NCI-H1930 (cell line): ENCODE results near the gene NNMT.
A peak's percentile ranks its signal among the peaks of the same experiment; 100 is the strongest.
"Not testable (repeated sequence)": the region's sequence is repeated elsewhere in the genome, so short reads cannot be mapped to it uniquely, and the experiment has no call there.

Experiments used
- DNase-seq, 2 experiments: peaks; one replicate each; lab custom pipeline; 2025; lab: John Stamatoyannopoulos, UW

Gene NNMT

GRCh38 chr11:114310095-114310494 is 13.9 kb downstream of the NNMT start:
- DNase-seq, result no peak

- DNase-seq, result no peak
Observed at GRCh38 chr11:114311946-114312345, 15.7 kb downstream of the NNMT start.

- DNase-seq, result no peak
Observed at GRCh38 chr11:114314096-114314495, 17.9 kb downstream of the NNMT start.

- DNase-seq, result peak in 1 of 2 experiments; percentile 19
Observed at GRCh38 chr11:114315749-114316368, 19.7 kb downstream of the NNMT start.

- DNase-seq, result no peak
Observed at GRCh38 chr11:114316980-114317786, 21.0 kb downstream of the NNMT start.

- DNase-seq, result peak; percentile 30 to 57
Observed at GRCh38 chr11:114317787-114318137, 21.6 kb downstream of the NNMT start.

- peak; percentile 86 to 89 for DNase-seq
Observed at GRCh38 chr11:114318361-114318760, 22.2 kb downstream of the NNMT start.

GRCh38 chr11:114319716-114320328 is 23.6 kb downstream of the NNMT start:
- DNase-seq, result no peak

GRCh38 chr11:114321621-114322257 is 25.5 kb downstream of the NNMT start:
- DNase-seq, result no peak

GRCh38 chr11:114322934-114323333 is 26.7 kb downstream of the NNMT start:
- no peak for DNase-seq

- no peak for DNase-seq
Observed at GRCh38 chr11:114326151-114326550, 30.0 kb downstream of the NNMT start.

- DNase-seq, result no peak
Observed at GRCh38 chr11:114326776-114327175, 30.6 kb downstream of the NNMT start.

- DNase-seq, result no peak
Observed at GRCh38 chr11:114330373-114330772, 34.2 kb downstream of the NNMT start.

GRCh38 chr11:114340311-114341131 is 44.3 kb downstream of the NNMT start:
- DNase-seq, result peak; percentile 33 to 45

- not testable (repeated sequence) for DNase-seq
Observed at GRCh38 chr11:114341667-114342066, 45.5 kb downstream of the NNMT start.

- no peak for DNase-seq
Observed at GRCh38 chr11:114342476-114342875, 46.3 kb downstream of the NNMT start.

- DNase-seq, result no peak
Observed at GRCh38 chr11:114343020-114343419, 46.8 kb downstream of the NNMT start.

- no peak for DNase-seq
Observed at GRCh38 chr11:114343493-114343892, 47.3 kb downstream of the NNMT start.

- no peak for DNase-seq
Observed at GRCh38 chr11:114344494-114344893, 48.3 kb downstream of the NNMT start.

GRCh38 chr11:114345575-114346222 is 49.5 kb downstream of the NNMT start:
- no peak for DNase-seq

- DNase-seq, result no peak
Observed at GRCh38 chr11:114346709-114347141, 50.5 kb downstream of the NNMT start.
